GM12891 (cell line): ENCODE results near the gene PCDHA13. TPM values are rescaled to one million over a fixed set of nuclear protein-coding genes. Genes with fewer than 3 reads are reported as not detected.
"Not testable (repeated sequence)": the region's sequence is repeated elsewhere in the genome, so short reads cannot be mapped to it uniquely, and the experiment has no call there.

Experiments used
- DNase-seq: peaks from one replicate; pipeline ENCODE4 v3.0.0; 2011; ENCODE audit warnings: low spot score; ENCODE audit not compliant: insufficient read length
- FAIRE-seq: peaks from 2 replicates; lab custom pipeline; 2011; peaks lifted over from hg19 to GRCh38; lab: Jason Lieb, UNC
- PAX5 ChIP-seq: IDR thresholded peaks from 2 replicates; pipeline ENCODE4 v1.6.1; 2011; ENCODE audit warnings: low read length, moderate library complexity, mild to moderate bottlenecking; ENCODE audit not compliant: insufficient read depth, severe bottlenecking
- POLR2A ChIP-seq: IDR thresholded peaks from 2 replicates; pipeline ENCODE4 v1.6.1; 2011; ENCODE audit warnings: low read depth, low read length, control low read depth
- POLR2AphosphoS5 ChIP-seq: IDR thresholded peaks from 2 replicates; pipeline ENCODE4 v1.6.1; 2011; ENCODE audit warnings: low read depth, low read length, control low read depth
- POU2F2 ChIP-seq: IDR thresholded peaks from 2 replicates; pipeline ENCODE4 v1.6.1; 2011; ENCODE audit warnings: low read depth, mild to moderate bottlenecking, control low read depth, low read length, moderate library complexity
- SPI1 ChIP-seq: IDR thresholded peaks from 2 replicates; pipeline ENCODE4 v1.6.1; 2011; ENCODE audit warnings: low read depth, low read length, control low read depth
- TAF1 ChIP-seq: IDR thresholded peaks from 2 replicates; pipeline ENCODE4 v1.6.1; 2011; ENCODE audit warnings: low read depth, low read length, control low read depth
- polyA plus RNA-seq: library from polyadenylated mRNA; unstranded; fragments of >200 nt; gene quantifications from one replicate; pipeline ENCODE4 v1.2.1, GENCODE V29; 2012; ENCODE audit warnings: low read depth, missing spikeins, inconsistent platforms; ENCODE audit not compliant: missing spikeins

Gene PCDHA13, protein sequence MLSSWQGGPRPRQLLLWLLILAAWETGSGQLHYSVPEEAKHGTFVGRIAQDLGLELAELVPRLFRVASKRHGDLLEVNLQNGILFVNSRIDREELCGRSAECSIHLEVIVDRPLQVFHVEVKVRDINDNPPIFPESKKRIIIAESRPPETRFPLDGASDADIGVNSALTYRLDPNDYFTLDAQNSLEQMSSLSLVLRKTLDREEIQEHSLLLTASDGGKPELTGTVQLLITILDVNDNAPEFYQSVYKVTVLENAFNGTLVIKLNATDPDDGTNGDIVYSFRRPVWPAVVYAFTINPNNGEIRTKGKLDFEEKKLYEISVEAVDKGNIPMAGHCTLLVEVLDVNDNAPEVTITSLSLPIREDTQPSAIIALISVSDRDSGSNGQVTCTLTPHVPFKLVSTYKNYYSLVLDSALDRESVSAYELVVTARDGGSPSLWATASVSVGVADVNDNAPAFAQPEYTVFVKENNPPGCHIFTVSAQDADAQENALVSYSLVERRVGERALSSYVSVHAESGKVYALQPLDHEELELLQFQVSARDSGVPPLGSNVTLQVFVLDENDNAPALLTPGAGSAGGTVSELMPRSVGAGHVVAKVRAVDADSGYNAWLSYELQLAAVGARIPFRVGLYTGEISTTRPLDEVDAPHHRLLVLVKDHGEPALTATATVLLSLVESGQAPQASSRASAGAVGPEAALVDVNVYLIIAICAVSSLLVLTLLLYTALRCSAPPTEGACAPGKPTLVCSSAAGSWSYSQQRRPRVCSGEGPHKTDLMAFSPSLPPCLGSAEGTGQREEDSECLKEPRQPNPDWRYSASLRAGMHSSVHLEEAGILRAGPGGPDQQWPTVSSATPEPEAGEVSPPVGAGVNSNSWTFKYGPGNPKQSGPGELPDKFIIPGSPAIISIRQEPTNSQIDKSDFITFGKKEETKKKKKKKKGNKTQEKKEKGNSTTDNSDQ
- polyA plus RNA-seq: not detected

DNA sequence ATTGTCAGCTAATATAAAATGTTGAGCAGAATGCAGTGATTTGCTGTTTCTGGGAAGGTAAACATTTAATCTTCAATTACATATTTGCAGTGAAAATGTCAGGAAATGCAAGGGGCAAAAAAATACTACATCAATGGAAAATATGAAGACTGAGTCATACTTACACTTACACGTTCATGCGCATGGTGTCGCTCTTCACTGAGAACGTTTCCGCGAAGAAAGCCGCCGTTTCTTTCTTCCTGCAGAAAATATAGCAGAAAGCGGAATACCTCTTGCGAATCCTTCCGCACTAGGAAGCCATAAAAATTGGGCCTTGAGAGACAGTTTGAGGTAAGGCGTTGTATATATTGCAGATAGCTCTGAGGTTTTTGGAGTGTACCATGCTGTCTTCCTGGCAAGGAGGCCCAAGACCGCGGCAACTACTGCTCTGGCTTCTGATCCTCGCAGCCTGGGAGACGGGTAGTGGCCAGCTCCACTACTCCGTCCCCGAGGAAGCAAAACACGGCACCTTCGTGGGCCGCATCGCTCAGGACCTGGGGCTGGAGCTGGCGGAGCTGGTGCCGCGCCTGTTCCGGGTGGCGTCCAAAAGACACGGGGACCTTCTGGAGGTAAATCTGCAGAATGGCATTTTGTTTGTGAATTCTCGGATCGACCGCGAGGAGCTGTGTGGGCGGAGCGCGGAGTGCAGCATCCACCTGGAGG is at the start of gene PCDHA13:
PCDHA13 (plus strand) TSS at position 236 of the 702 bp plus-strand sequence; CDS start at position 381, 145 bp downstream.
- no peak for FAIRE-seq
- DNase-seq: no peak
- TF ChIP-seq POU2F2 (no peak), SPI1 (no peak), POLR2A (no peak), TAF1 (no peak), PAX5 (no peak), POLR2AphosphoS5 (no peak)

DNA sequence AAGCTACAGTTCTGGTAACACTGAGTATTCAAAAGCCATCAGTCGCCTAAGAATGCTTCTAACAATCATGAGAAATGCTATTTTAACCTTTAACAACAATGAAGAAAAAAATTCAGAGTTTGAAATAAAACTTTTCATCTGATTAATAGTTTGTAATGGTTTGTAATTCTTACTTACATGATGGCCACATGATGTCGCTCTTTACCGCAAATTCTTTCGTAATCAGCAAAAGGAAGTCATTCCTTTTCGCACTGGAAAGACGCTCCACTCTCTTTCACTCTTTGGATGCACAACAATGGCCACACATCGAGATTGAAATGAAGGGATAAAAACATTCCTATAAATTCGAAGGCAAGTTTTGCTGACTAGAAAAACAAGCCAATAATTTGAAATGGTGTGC is 47.9 kb upstream of the PCDHA13 start, which contains the start of gene PCDHA7:
PCDHA7 (plus strand) TSS at position 277 of the 400 bp plus-strand sequence; CDS start at position 392, 115 bp downstream.
- FAIRE-seq (no peak), DNase-seq (no peak)
- TF ChIP-seq PAX5: no peak
- TF ChIP-seq SPI1: no peak
- no peak for TF ChIP-seq POLR2A
- TF ChIP-seq POLR2AphosphoS5: no peak
- TF ChIP-seq POU2F2: no peak
- TF ChIP-seq TAF1: no peak

DNA sequence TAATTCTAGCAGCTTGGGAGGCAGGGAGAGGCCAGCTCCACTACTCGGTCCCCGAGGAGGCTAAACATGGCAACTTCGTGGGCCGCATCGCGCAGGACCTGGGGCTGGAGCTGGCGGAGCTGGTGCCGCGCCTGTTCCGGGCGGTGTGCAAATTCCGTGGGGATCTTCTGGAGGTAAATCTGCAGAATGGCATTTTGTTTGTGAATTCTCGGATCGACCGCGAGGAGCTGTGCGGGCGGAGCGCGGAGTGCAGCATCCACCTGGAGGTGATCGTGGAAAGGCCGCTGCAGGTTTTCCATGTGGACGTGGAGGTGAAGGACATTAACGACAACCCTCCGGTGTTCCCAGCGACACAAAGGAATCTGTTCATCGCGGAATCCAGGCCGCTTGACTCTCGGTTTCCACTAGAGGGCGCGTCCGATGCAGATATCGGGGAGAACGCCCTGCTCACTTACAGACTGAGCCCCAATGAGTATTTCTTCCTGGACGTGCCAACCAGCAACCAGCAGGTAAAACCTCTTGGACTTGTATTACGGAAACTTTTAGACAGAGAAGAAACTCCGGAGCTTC is 47.4 kb upstream of the PCDHA13 start:
- not testable (repeated sequence) for DNase-seq, FAIRE-seq

DNA sequence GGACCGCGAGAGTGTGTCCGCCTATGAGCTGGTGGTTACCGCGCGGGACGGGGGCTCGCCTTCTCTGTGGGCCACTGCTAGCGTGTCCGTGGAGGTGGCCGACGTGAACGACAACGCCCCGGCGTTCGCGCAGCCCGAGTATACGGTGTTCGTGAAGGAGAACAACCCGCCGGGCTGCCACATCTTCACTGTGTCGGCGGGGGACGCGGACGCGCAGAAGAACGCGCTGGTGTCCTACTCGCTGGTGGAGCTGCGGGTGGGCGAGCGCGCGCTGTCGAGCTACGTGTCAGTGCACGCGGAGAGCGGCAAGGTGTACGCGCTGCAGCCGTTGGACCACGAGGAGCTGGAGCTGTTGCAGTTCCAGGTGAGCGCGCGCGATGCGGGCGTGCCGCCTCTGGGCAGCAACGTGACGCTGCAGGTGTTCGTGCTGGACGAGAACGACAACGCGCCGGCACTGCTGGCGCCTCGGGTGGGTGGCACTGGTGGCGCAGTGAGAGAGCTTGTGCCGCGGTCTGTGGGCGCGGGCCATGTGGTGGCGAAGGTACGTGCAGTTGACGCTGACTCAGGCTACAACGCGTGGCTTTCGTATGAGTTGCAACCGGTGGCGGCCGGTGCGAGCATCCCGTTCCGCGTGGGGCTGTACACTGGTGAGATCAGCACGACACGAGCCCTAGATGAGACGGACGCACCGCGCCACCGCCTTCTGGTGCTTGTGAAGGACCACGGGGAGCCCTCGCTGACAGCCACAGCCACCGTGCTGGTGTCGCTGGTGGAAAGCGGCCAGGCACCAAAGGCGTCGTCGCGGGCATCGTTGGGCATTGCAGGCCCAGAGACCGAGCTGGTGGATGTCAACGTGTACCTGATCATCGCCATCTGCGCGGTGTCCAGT is 46.1 kb upstream of the PCDHA13 start:
- TF ChIP-seq POLR2AphosphoS5 (no peak), POU2F2 (no peak), SPI1 (no peak), POLR2A (no peak), TAF1 (no peak)
- no peak for FAIRE-seq

DNA sequence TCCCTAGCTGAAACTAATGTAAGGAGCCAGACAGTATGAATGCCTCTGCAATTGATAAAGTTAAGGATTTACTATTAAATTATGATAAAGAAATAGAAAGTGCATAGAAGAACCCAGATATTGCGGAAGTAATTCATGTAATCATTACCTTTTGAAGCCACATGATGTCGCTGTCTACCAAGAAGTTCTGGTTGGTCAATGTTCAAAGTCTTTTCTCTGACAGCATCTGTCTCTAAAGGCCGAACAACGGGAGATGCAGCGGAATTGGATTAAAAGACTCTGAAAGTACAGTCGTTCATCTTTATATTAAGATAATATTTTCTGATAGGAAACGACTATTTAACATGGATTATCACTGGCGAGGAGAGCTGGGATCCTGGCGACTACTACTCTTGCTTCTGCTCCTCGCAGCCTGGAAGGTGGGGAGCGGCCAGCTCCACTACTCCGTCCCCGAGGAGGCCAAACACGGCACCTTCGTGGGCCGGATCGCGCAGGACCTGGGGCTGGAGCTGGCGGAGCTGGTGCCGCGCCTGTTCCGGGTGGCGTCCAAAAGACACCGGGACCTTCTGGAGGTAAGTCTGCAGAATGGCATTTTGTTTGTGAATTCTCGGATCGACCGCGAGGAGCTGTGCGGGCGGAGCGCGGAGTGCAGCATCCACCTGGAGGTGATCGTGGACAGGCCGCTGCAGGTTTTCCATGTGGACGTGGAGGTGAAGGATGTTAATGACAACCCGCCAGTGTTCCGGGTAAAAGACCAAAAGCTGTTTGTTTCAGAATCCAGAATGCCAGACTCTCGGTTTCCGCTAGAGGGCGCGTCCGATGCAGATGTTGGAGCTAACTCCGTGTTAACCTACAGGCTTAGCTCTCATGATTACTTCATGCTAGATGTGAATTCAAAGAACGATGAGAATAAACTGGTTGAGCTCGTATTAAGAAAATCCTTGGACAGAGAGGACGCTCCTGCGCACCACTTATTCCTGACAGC is 40.7 kb upstream of the PCDHA13 start, which contains the start of gene PCDHA8:
PCDHA8 (plus strand) TSS at position 210 of the 985 bp plus-strand sequence; CDS start at position 345, 135 bp downstream.
- no peak for FAIRE-seq
- DNase-seq: no peak
- TF ChIP-seq TAF1 (no peak), POLR2A (no peak), PAX5 (no peak)

More for the DNA sequence above, 46.1 kb upstream of the PCDHA13 start:
- DNase-seq: no peak

DNA sequence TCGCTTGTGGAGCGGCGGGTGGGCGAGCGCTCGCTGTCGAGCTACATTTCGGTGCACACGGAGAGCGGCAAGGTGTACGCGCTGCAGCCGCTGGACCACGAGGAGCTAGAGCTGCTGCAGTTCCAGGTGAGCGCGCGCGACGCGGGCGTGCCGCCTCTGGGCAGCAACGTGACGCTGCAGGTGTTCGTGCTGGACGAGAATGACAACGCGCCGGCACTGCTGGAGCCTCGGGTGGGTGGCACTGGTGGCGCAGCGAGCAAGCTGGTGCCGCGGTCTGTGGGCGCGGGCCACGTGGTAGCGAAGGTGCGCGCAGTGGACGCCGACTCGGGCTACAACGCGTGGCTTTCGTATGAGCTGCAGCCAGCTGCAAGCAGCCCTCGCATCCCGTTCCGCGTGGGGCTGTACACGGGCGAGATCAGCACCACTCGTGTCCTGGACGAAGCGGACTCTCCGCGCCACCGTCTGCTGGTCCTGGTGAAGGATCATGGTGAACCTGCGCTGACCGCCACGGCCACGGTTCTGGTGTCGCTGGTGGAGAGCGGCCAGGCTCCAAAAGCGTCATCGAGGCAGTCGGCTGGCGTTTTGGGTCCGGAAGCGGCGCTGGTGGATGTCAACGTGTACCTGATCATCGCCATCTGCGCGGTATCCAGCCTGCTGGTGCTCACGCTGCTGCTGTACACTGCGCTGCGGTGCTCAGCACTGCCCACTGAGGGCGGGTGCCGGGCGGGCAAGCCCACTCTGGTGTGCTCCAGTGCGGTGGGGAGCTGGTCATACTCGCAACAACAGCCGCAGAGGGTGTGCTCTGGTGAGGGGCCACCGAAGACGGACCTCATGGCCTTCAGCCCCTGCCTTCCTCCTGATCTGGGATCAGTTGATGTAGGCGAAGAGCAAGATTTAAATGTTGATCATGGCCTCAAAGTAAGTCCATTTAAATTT is 38.9 kb upstream of the PCDHA13 start:
- no peak for FAIRE-seq
- TF ChIP-seq TAF1 (no peak), POU2F2 (no peak), PAX5 (no peak), POLR2AphosphoS5 (no peak), POLR2A (no peak), SPI1 (no peak)
- DNase-seq: no peak

DNA sequence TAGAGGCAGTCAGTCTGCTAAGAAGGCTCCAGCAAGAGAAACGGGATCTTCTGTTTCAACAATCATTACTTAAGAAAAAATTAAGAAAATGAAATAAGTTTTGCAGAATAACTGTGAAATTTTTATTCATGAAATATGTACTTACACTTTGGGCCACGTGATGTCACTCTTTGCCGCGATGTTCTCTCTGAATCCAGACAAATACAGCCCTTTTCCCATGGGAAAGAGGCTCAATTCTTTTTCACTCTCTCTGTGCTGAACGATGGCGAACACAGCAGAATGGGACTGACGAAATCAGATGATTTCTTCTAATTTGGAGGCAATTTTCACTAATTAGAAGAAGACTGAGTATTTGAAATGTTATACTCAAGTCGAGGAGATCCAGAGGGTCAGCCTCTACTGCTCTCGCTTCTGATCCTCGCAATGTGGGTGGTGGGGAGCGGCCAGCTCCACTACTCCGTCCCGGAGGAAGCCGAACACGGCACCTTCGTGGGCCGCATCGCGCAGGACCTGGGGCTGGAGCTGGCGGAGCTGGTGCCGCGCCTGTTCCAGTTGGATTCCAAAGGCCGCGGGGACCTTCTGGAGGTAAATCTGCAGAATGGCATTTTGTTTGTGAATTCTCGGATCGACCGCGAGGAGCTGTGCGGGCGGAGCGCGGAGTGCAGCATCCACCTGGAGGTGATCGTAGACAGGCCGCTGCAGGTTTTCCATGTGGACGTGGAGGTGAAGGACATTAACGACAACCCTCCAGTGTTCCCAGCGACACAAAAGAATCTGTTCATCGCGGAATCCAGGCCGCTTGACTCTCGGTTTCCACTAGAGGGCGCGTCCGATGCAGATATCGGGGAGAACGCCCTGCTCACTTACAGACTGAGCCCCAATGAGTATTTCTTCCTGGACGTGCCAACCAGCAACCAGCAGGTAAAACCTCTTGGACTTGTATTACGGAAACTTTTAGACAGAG is 33.5 kb upstream of the PCDHA13 start, which contains the start of gene PCDHA9:
PCDHA9 (plus strand) TSS at position 244 of the 964 bp plus-strand sequence; CDS start at position 358, 114 bp downstream.
- not testable (repeated sequence) for DNase-seq, FAIRE-seq

DNA sequence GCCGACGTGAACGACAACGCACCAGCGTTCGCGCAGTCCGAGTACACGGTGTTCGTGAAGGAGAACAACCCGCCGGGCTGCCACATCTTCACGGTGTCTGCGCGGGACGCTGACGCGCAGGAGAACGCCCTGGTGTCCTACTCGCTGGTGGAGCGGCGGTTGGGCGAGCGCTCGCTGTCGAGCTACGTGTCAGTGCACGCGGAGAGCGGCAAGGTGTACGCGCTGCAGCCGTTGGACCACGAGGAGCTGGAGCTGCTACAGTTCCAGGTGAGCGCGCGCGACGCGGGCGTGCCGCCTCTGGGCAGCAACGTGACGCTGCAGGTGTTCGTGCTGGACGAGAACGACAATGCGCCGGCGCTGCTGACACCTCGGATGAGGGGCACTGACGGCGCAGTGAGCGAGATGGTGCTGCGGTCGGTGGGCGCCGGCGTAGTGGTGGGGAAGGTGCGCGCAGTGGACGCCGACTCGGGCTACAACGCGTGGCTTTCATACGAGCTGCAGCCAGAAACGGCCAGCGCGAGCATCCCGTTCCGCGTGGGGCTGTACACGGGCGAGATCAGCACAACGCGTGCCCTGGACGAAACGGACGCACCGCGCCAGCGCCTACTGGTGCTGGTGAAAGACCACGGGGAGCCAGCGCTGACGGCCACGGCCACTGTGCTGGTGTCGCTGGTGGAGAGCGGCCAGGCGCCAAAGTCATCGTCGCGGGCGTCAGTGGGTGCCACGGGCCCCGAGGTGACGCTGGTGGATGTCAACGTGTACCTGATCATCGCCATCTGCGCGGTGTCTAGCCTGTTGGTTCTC is 31.9 kb upstream of the PCDHA13 start:
- FAIRE-seq, DNase-seq: not testable (repeated sequence)
